Tibial artery (tissue), 4 donors: ENCODE data around the gene P3H1.
"Not testable (repeated sequence)": the region's sequence is repeated elsewhere in the genome, so short reads cannot be mapped to it uniquely, and the experiment has no call there.

ENCODE experiments used
- DNase-seq, 2 donors: peaks; one replicate each; pipeline ENCODE4 v3.0.0-alpha.2; 2019
- H3K27ac ChIP-seq, 2 donors: fragments of 200-600 bp; sonication (generic) in 1 of 2; 1 replicate in 1 of 2; 2 replicates in 1 of 2; pipeline ENCODE4 v1.5.1; 2018 to 2019; ENCODE audit warnings: mild to moderate bottlenecking in 1 of 2
- H3K27me3 ChIP-seq, 2 donors: fragments of 200-600 bp; sonication (generic) in 1 of 2; one replicate each; pipeline versions ENCODE4 v1.5.1 to v1.6.0; 2016 to 2019
- H3K36me3 ChIP-seq, 3 donors: fragments of 200-600 bp; sonication (generic) in 2 of 3; one replicate each; pipeline ENCODE4 v1.5.1; 2016 to 2019; ENCODE audit warnings: mild to moderate bottlenecking in 2 of 3
- H3K4me1 ChIP-seq, 4 donors: fragments of 200-600 bp; sonication (generic) in 2 of 4; 1 replicate in 3 of 4; 2 replicates in 1 of 4; pipeline ENCODE4 v1.5.1; 2016 to 2019
- H3K4me3 ChIP-seq, 2 donors: fragments of 200-600 bp; sonication (generic) in 1 of 2; 1 replicate in 1 of 2; 2 replicates in 1 of 2; pipeline ENCODE4 v1.5.1; 2018 to 2019; ENCODE audit warnings: mild to moderate bottlenecking in 2 of 2
- H3K9me3 ChIP-seq, 3 donors: fragments of 200-600 bp; sonication (generic) in 1 of 3; one replicate each; pipeline ENCODE4 v1.5.1; 2016 to 2019
- CTCF ChIP-seq, 2 experiments: fragments of 200-600 bp in 1 of 2; fragments of 450-650 bp in 1 of 2; IDR thresholded peaks; one replicate each; pipeline ENCODE4 v1.5.1; 2017 to 2019; ENCODE audit warnings: antibody characterized with exemption in 2 of 2, mild to moderate bottlenecking in 1 of 2, moderate library complexity in 1 of 2
- intact Hi-C: fragments of 100-400 bp; cut with DNase I; formaldehyde crosslinking; loops from one replicate; pipeline ENCODE4 v1.15.0; 2023; ENCODE audit warnings: low total_unique reads

P3H1 gene

GRCh38 chr1:42757892-42758275 lies 8.9 kb downstream of the P3H1 start:
- TF ChIP-seq CTCF (IDR thresholded peaks at IDR 0.05) = no peak
- Histone ChIP-seq H3K4me3 (no peak overlapping the region), H3K27me3 (no peaks in the 10 kb centered on the region), H3K36me3 (peaks cover 73 to 88% (median 80%) of the 10 kb centered on the region in 3 donors), H3K4me1 (peaks cover 0 to 4% (median 0%) of the 10 kb centered on the region in 4 donors), H3K9me3 (no peaks in the 10 kb centered on the region), H3K27ac (no peak overlapping the region)
- intact Hi-C loops = loop anchor here (5.0 kb wide), 1 partner anchor 76 kb away; the partner anchor contains the start of gene YBX1
- DNase-seq = no peak

- Histone ChIP-seq H3K4me3 (no peak overlapping the region), H3K36me3 (peaks cover 80 to 93% (median 84%) of the 10 kb centered on the region in 3 donors), H3K4me1 (peaks cover 0 to 4% (median 0%) of the 10 kb centered on the region in 4 donors), H3K27me3 (no peaks in the 10 kb centered on the region), H3K27ac (no peak overlapping the region), H3K9me3 (no peaks in the 10 kb centered on the region)
- intact Hi-C loops = loop anchor here (5.0 kb wide), 1 partner anchor 75 kb away; the partner anchor contains the start of gene YBX1
- TF ChIP-seq CTCF (IDR thresholded peaks at IDR 0.05) = peak; percentile 52 to 53
- DNase-seq = no peak
Observed at GRCh38 chr1:42756956-42757891, 9.6 kb downstream of the P3H1 start.

- Histone ChIP-seq H3K36me3 (peaks cover 76 to 92% (median 84%) of the 10 kb centered on the region in 3 donors), H3K27ac (no peak overlapping the region), H3K4me3 (no peak overlapping the region), H3K9me3 (no peaks in the 10 kb centered on the region), H3K27me3 (no peaks in the 10 kb centered on the region), H3K4me1 (no peaks in the 10 kb centered on the region)
- DNase-seq = no peak
- intact Hi-C loops = no loop called here
- no peak for TF ChIP-seq CTCF (IDR thresholded peaks at IDR 0.05)
Observed at GRCh38 chr1:42753070-42753469, 13.8 kb downstream of the P3H1 start.

- no peak for DNase-seq
- peaks cover 72 to 92% (median 84%) of the 10 kb centered on the region in 3 donors for H3K36me3 ChIP-seq
Observed at GRCh38 chr1:42752284-42752683, 14.5 kb downstream of the P3H1 start.

GRCh38 chr1:42751511-42752070 lies 15.2 kb downstream of the P3H1 start:
- H3K4me1 ChIP-seq, H3K27ac ChIP-seq, H3K27me3 ChIP-seq, H3K9me3 ChIP-seq, H3K4me3 ChIP-seq, DNase-seq, intact Hi-C loops: not testable (repeated sequence)
- H3K36me3 ChIP-seq = peaks cover 69 to 92% (median 86%) of the 10 kb centered on the region in 3 donors

More at GRCh38 chr1:42752284-42752683, 14.5 kb downstream of the P3H1 start:
- Histone ChIP-seq H3K4me3 (no peak overlapping the region), H3K27ac (no peak overlapping the region), H3K27me3 (no peaks in the 10 kb centered on the region), H3K9me3 (no peaks in the 10 kb centered on the region), H3K4me1 (no peaks in the 10 kb centered on the region)
- intact Hi-C loops = no loop called here
- no peak for TF ChIP-seq CTCF (IDR thresholded peaks at IDR 0.05)

- Histone ChIP-seq H3K36me3 (peaks cover 57 to 92% (median 81%) of the 10 kb centered on the region in 3 donors), H3K27ac (no peak overlapping the region), H3K4me3 (no peak overlapping the region), H3K27me3 (no peaks in the 10 kb centered on the region), H3K9me3 (no peaks in the 10 kb centered on the region), H3K4me1 (no peaks in the 10 kb centered on the region)
- no peak for TF ChIP-seq CTCF (IDR thresholded peaks at IDR 0.05)
- intact Hi-C loops = no loop called here
- DNase-seq = no peak
Observed at GRCh38 chr1:42750041-42750440, 16.8 kb downstream of the P3H1 start.
